ENCODE results near the gene TNC. TPM values are rescaled to one million over a fixed set of nuclear protein-coding genes. Genes with fewer than 3 reads are reported as not detected.

The TNC gene
- total RNA-seq = 101 TPM

GRCh38 chr9:115117999-115118878 lies at the start of gene TNC:
TNC (minus strand) TSS chr9:115118157; CDS start chr9:115091018, 27,139 bp downstream.

Other genes with a start within 250 kb of the TNC start
- 0.31 TPM for gene TNFSF8, start 187.6 kb downstream of the TNC start, total RNA-seq

Data from parietal lobe (tissue), 1 donor.